ENCODE measurements around the gene AQP12A.
"Not testable (repeated sequence)": the region's sequence is repeated elsewhere in the genome, so short reads cannot be mapped to it uniquely, and the experiment has no call there.

The AQP12A gene, protein sequence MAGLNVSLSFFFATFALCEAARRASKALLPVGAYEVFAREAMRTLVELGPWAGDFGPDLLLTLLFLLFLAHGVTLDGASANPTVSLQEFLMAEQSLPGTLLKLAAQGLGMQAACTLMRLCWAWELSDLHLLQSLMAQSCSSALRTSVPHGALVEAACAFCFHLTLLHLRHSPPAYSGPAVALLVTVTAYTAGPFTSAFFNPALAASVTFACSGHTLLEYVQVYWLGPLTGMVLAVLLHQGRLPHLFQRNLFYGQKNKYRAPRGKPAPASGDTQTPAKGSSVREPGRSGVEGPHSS

GRCh38 chr2:240691631-240692420 lies at the start of gene AQP12A:
TSS of gene AQP12A (plus strand) at chr2:240691866. CDS start at chr2:240691914, 48 bp downstream.
- H3K4me3 ChIP-seq (ENCODE audit: low read length); H3K36me3 ChIP-seq (ENCODE audit: insufficient read depth, low read length): not testable (repeated sequence)

GRCh38 chr2:240642061-240642805 lies 49.4 kb upstream of the AQP12A start:
- no peaks in the 10 kb centered on the region for H3K36me3 ChIP-seq (ENCODE audit: insufficient read depth, low read length)
- peaks cover 6% of the 10 kb centered on the region for H3K9me3 ChIP-seq (ENCODE audit: low read length)
- no peaks in the 10 kb centered on the region for H3K4me1 ChIP-seq (ENCODE audit: insufficient read depth, low read length)
- no peak overlapping the region for H2AFZ ChIP-seq (ENCODE audit: low read depth, low read length)
- peaks cover 15% of the 10 kb centered on the region for H3K27me3 ChIP-seq (ENCODE audit: insufficient read depth, low read length)
- no peak overlapping the region for H3K4me3 ChIP-seq (ENCODE audit: low read length)

More at GRCh38 chr2:240691631-240692420, at the start of gene AQP12A:
- H2AFZ ChIP-seq (ENCODE audit: low read depth, low read length); H3K9me3 ChIP-seq (ENCODE audit: low read length); H3K4me1 ChIP-seq (ENCODE audit: insufficient read depth, low read length): not testable (repeated sequence)
- H3K27me3 ChIP-seq (ENCODE audit: insufficient read depth, low read length): peaks cover 15% of the 10 kb centered on the region

DNA sequence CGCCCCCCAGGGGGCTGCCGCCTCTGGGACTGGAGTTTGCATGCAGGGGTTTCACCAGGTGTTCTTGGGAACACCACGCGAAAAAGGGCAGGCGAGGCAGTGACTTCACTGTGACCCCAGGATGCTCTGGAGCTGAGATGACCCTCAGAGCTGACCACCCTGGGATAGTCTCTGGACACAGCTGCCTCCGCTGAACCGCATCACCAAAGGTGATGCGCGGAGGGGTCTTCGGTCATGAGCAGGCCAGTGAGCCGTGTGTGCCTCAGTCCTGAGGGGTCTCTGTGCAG lies 48.9 kb upstream of the AQP12A start:
- Histone ChIP-seq H3K4me3 (ENCODE audit: low read length) (no peak overlapping the region), H3K36me3 (ENCODE audit: insufficient read depth, low read length) (no peaks in the 10 kb centered on the region), H2AFZ (ENCODE audit: low read depth, low read length) (no peak overlapping the region), H3K4me1 (ENCODE audit: insufficient read depth, low read length) (no peaks in the 10 kb centered on the region), H3K27me3 (ENCODE audit: insufficient read depth, low read length) (peaks cover 16% of the 10 kb centered on the region), H3K9me3 (ENCODE audit: low read length) (peaks cover 3% of the 10 kb centered on the region)

DNA sequence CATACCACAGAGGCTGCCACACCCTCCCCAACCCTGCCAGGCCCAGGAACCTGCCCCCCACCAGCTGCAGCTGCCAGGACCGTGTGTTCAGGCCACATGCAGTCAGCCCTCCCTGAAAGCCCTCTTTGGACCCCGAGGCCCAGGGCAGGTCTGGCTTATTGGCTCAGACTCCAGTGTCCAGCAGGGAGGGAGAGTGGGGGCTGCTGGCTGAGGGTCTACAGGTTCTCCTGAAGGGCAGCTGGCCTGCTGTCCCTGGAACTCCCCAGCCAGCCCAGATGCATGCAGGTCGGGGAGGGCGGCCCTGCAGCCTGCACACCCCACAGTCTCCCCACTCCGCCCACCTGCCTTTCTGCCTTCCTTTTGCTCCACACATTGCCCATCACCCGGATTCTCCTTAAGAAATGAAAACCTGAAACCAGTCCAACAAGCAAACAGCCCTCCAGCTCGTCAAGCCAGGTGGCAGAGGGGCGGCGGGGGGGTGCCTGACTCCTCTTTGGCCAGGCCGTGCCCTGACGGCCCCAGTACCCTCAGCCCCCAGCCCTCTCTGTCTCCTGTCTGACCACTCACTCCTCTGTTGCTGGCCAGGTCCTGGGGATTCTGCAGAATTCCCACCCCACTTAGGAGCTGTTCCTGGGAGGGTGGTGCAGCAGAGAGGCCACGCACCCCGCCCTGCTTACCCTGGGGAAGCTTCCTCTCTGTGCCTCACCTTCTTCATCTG lies 48.4 kb upstream of the AQP12A start:
- no peaks in the 10 kb centered on the region for H3K36me3 ChIP-seq (ENCODE audit: insufficient read depth, low read length)
- no peak overlapping the region for H2AFZ ChIP-seq (ENCODE audit: low read depth, low read length)
- H3K4me3 ChIP-seq (ENCODE audit: low read length): no peak overlapping the region
- peaks cover 18% of the 10 kb centered on the region for H3K27me3 ChIP-seq (ENCODE audit: insufficient read depth, low read length)
- peaks cover 3% of the 10 kb centered on the region for H3K9me3 ChIP-seq (ENCODE audit: low read length)
- no peaks in the 10 kb centered on the region for H3K4me1 ChIP-seq (ENCODE audit: insufficient read depth, low read length)

- Histone ChIP-seq H3K36me3 (ENCODE audit: insufficient read depth, low read length) (no peaks in the 10 kb centered on the region), H3K4me3 (ENCODE audit: low read length) (no peak overlapping the region), H3K9me3 (ENCODE audit: low read length) (peaks cover 3% of the 10 kb centered on the region), H2AFZ (ENCODE audit: low read depth, low read length) (no peak overlapping the region), H3K4me1 (ENCODE audit: insufficient read depth, low read length) (no peaks in the 10 kb centered on the region), H3K27me3 (ENCODE audit: insufficient read depth, low read length) (peaks cover 20% of the 10 kb centered on the region)
Measured at GRCh38 chr2:240643811-240644150, 47.9 kb upstream of the AQP12A start.

GRCh38 chr2:240644171-240644651 lies 47.5 kb upstream of the AQP12A start:
- H2AFZ ChIP-seq (ENCODE audit: low read depth, low read length): no peak overlapping the region
- no peak overlapping the region for H3K4me3 ChIP-seq (ENCODE audit: low read length)
- no peaks in the 10 kb centered on the region for H3K36me3 ChIP-seq (ENCODE audit: insufficient read depth, low read length)
- peaks cover 3% of the 10 kb centered on the region for H3K9me3 ChIP-seq (ENCODE audit: low read length)
- H3K27me3 ChIP-seq (ENCODE audit: insufficient read depth, low read length): peaks cover 24% of the 10 kb centered on the region
- H3K4me1 ChIP-seq (ENCODE audit: insufficient read depth, low read length): no peaks in the 10 kb centered on the region

GRCh38 chr2:240644859-240645301 lies 46.8 kb upstream of the AQP12A start:
- H3K36me3 ChIP-seq (ENCODE audit: insufficient read depth, low read length): no peaks in the 10 kb centered on the region
- H2AFZ ChIP-seq (ENCODE audit: low read depth, low read length): no peak overlapping the region
- H3K4me1 ChIP-seq (ENCODE audit: insufficient read depth, low read length): no peaks in the 10 kb centered on the region
- H3K4me3 ChIP-seq (ENCODE audit: low read length): no peak overlapping the region
- H3K27me3 ChIP-seq (ENCODE audit: insufficient read depth, low read length): peaks cover 29% of the 10 kb centered on the region
- H3K9me3 ChIP-seq (ENCODE audit: low read length): peaks cover 3% of the 10 kb centered on the region

DNA sequence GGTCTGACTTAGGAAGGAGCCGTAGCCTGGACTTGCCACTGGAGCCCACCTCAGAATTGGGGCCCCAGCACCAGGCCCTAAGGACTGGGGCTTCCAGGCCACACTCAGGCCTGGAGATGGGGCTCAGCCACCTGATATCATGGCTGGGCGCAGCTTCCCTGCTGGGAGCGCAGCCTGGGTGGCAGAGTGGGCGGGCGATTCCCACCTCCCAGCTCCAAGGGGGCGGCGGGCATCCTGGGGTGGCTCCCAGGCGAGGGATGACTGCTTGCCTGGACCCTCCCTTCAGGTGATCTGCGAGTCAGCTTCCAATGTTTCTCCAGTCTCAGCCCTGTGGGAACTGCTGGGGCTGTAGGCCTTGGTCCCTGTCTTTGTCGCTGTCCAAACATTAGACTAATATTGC lies 46.3 kb upstream of the AQP12A start:
- H3K27me3 ChIP-seq (ENCODE audit: insufficient read depth, low read length): peaks cover 32% of the 10 kb centered on the region
- no peak overlapping the region for H3K4me3 ChIP-seq (ENCODE audit: low read length)

GRCh38 chr2:240645801-240646175 lies 45.9 kb upstream of the AQP12A start:
- Histone ChIP-seq H3K9me3 (ENCODE audit: low read length) (peaks cover 3% of the 10 kb centered on the region), H3K4me1 (ENCODE audit: insufficient read depth, low read length) (no peaks in the 10 kb centered on the region), H3K4me3 (ENCODE audit: low read length) (no peak overlapping the region)

More for the DNA sequence above, 46.3 kb upstream of the AQP12A start:
- Histone ChIP-seq H3K9me3 (ENCODE audit: low read length) (peaks cover 3% of the 10 kb centered on the region), H3K36me3 (ENCODE audit: insufficient read depth, low read length) (no peaks in the 10 kb centered on the region), H2AFZ (ENCODE audit: low read depth, low read length) (no peak overlapping the region), H3K4me1 (ENCODE audit: insufficient read depth, low read length) (no peaks in the 10 kb centered on the region)

GRCh38 chr2:240646176-240646899 lies 45.3 kb upstream of the AQP12A start:
- Histone ChIP-seq H3K4me3 (ENCODE audit: low read length) (no peak overlapping the region), H3K27me3 (ENCODE audit: insufficient read depth, low read length) (peaks cover 37% of the 10 kb centered on the region), H3K4me1 (ENCODE audit: insufficient read depth, low read length) (no peaks in the 10 kb centered on the region), H2AFZ (ENCODE audit: low read depth, low read length) (no peak overlapping the region), H3K36me3 (ENCODE audit: insufficient read depth, low read length) (no peaks in the 10 kb centered on the region), H3K9me3 (ENCODE audit: low read length) (peaks cover 5% of the 10 kb centered on the region)

More at GRCh38 chr2:240645801-240646175, 45.9 kb upstream of the AQP12A start:
- H3K36me3 ChIP-seq (ENCODE audit: insufficient read depth, low read length): no peaks in the 10 kb centered on the region
- H2AFZ ChIP-seq (ENCODE audit: low read depth, low read length): no peak overlapping the region
- H3K27me3 ChIP-seq (ENCODE audit: insufficient read depth, low read length): peaks cover 35% of the 10 kb centered on the region

DNA sequence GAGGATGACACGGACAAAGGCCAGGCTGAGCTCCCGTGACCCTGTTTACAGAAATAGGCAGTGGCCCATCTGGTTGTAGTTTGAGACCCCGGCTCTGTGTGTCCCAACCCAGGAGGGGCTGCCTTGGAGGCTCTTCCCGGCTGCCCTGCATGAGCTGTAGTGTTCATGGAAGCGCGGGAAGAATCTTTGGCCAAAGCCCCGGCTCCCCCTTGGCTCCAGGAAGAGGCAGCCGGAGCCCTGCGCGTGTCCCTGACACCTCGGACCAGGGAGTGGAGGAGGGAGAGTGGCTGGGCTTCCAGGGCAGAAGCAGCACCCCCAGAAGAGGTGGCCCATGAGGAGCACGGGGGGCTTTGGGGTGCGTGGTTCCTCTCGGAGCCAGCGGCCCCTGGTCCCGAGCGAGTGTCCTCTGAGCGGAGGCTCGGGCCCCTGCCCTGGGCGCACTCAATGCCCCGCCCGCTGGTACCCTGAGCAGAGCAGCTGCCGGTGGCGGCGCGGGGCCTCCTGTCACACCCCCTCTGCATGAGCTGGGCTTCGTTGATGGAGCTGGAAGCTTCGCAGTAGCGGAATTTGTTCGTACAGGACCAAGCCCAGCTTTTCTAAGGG lies 44.7 kb upstream of the AQP12A start:
- Histone ChIP-seq H3K27me3 (ENCODE audit: insufficient read depth, low read length) (peaks cover 37% of the 10 kb centered on the region), H3K9me3 (ENCODE audit: low read length) (peaks cover 7% of the 10 kb centered on the region), H3K4me1 (ENCODE audit: insufficient read depth, low read length) (no peaks in the 10 kb centered on the region), H2AFZ (ENCODE audit: low read depth, low read length) (no peak overlapping the region), H3K4me3 (ENCODE audit: low read length) (no peak overlapping the region), H3K36me3 (ENCODE audit: insufficient read depth, low read length) (no peaks in the 10 kb centered on the region)
